ENCODE measurements around the gene CFAP206. TPM values are rescaled to one million over a fixed set of nuclear protein-coding genes. Genes with fewer than 3 reads are reported as not detected.

Gene CFAP206, protein sequence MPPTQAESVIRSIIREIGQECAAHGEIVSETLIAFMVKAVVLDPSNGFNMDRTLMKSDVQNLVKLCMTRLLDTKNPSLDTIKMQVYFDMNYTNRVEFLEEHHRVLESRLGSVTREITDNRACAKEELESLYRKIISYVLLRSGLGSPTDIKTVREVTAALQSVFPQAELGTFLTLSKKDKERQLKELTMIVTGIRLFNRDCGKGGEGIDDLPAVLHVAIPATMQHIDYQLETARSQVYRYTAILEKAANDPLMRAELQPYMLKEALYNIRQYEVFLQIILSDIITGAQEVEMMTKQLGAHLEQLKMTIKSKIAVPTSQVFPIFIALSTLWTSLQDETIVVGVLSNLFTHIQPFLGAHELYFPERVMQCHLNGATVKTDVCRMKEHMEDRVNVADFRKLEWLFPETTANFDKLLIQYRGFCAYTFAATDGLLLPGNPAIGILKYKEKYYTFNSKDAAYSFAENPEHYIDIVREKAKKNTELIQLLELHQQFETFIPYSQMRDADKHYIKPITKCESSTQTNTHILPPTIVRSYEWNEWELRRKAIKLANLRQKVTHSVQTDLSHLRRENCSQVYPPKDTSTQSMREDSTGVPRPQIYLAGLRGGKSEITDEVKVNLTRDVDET
- not detected for total RNA-seq
- long read RNA-seq: 0 reads

DNA sequence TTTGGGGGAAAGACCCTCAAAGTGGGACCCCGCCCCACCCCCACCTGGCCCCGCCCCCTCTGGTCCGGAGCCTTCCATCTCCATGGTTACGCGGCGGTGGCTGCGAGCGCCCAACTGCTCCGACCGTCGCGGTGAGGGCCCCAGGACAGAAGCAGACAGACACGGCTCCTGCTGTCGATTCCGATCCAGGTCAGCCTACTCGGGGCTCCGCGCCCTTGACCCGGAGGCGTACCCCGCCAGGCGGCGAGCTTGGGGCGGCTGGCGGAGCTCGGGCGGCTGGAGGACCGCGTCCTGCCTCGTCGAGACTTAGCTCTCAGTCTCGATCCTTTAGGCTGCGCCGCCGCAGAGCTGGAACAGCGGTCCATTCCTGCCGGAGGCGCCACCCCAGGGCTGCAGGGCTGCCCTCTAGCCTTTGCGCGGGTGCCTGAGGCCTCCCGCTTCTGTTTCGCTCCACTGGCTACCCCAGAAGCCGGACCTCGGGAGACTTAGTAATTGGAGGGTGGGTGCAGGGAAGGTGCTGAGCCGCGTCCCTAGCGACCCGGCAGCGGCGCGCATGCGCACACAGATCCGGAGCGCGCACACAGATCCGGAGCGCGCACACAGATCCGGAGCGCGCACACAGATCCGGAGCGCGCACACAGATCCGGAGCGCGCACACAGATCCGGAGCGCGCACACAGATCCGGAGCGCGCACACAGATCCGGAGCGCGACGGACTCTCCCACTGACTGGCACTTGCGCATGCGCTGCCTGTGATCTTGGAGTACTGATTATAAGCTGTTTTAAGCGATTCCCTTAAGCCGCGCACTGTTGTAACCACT is at the start of gene CFAP206:
Gene CFAP206, plus strand, starts transcription at position 72 of the 820 bp plus-strand sequence. CDS start 1,868 bp downstream, outside the sequence.
- intact Hi-C loops (cut with DNase I): loop anchor here (2.0 to 10.0 kb wide), 3 partner anchors 65 to 387 kb away; partner anchors contain the start of genes RARS2 and SLC35A1
- DNase-seq (ENCODE audit: low spot score): peak; percentile 89

DNA sequence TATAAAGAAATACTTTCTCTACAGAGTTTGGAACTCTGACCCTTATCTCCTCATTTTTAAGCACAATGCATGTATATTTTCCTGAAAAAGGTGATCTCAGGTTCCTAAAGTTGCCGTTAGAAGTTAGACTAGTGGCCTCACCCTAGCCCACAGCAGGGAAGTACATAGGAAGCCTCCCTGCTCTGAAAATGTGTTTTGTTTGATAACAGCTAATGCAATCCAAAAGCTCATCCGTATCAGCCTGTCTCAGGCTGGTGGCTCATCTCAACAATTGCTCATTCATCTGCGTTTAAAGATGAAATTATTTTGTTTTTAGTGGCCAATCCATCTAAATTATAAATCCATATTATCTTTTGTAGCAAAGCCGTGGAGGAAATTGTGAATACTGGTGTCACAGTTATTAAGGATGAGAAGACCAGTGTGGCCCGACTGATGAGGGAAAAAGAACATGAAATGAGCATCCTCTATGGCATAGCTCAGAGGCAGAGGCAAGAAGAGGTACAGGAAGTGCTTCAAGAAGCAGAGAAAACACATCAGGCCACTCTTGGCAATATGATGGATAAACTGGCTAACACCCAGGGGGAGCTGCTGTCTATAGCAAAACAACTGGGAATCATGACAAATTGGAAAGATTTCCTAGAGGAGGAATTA is 43.0 kb upstream of the CFAP206 start:
- no peak for DNase-seq (ENCODE audit: low spot score)
- intact Hi-C loops (cut with DNase I): no loop called here

DNA sequence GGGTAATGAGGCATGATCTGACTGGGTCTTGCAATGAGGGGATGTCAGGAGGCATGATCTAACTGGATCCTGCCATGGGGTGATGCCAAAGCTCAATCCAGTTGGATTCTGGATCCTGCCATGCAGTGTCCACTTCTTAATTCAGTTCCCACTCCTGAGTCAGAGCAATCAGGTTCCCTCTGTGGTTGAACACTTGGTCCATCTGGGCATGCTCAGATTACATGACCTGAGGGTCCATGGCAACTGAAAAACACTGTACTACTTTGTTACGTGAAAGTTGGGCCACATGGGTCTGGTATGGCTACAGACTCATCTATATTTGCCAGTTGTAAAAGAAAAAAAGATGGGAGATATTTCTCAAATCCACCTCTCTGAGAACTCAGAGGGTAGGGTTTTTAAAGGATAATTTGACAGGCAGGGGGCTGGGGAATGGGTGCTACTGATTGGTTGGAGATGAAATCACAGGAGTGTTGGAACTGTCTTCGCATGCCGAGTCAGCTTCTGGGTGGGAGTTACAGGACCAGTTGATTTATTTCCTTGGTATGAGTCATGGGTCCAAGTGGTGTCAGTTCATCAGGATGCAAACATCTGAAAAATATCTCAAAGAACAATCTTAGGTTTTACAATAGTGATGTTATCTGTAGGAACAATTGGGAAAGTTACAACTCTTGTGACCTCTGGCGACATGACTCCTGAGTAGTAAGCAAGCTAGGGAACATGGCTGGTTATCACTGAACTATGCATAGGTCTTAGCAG is 41.5 kb upstream of the CFAP206 start:
- intact Hi-C loops (cut with DNase I): no loop called here

DNA sequence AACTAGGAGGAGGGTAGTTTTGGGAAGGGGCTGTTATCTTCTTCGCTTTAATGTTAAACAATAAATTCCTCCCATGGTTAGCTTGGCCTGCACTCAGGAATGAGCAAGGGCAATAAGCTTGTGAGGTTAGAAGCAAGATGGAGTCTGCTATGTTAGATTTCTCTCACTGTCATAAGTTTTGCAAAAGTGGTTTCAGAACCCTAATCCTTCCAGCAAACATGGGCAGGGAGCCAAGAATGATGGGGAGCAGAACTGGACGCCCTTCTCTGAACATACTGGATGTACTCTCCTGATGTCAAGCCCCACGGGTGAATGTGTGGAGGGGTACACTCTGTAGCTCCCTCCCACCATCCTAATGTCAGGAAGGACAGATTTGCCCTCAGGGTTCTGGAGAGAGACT is 40.9 kb upstream of the CFAP206 start:
- intact Hi-C loops (cut with DNase I): no loop called here
- DNase-seq (ENCODE audit: low spot score): no peak

More for the DNA sequence above, 41.5 kb upstream of the CFAP206 start:
- no peak for DNase-seq (ENCODE audit: low spot score)

DNA sequence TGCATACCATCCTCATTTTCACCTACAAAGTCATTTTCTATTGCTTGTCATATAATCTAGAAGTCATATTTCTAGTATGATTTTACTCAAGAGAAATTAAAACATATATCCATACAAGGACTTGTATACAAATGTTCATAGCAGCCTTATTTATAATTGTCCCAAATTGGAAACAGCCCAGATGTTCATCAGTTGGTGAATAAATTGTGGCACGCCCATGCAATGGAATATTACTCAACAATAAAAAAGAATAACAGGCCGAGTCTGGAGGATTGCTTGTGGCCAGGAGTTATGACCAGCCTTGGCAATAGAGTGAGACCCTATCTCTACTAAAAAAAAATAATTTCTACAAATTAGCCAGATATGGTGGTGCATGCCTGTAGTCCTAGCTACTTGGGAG is 34.4 kb upstream of the CFAP206 start:
- intact Hi-C loops (cut with DNase I): no loop called here
- DNase-seq (ENCODE audit: low spot score): no peak

DNA sequence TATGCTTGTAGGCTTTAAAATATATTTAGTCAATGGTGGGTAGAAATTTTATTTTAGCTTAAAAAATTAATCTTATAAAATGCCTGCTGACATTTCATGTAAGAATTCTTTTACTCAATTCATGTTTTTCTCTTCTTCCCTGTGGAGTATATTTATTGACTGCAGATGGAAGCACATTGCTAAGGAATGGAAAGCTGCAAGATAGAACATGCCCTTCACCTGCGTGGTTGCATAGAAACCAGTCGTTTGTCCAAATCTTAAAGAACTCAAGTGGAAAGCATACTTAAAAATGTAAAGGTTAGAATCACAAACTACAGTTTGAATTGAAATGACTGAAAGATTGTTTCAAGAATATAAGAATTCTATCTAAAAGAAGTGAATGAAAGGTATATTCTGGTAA is 32.5 kb upstream of the CFAP206 start:
- no peak for DNase-seq (ENCODE audit: low spot score)
- intact Hi-C loops (cut with DNase I): no loop called here

DNA sequence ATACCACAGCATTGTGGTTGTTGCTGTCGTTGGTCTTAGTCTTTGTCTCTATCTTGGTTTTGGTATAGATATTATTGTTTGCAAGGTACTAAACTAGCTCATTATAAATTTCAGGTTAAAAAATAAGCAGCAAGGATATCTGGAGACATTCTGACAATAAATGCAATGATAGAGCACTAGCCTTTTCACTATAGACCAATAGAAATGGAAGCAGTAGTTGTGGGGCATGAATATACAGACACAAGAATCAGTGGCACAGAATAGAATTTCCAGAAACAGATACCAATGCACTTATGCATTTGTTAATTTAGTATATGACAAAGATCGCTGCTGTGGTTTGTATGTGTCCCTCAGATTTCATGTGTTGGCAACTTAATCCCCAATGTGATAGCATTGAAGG is 31.1 kb upstream of the CFAP206 start:
- DNase-seq (ENCODE audit: low spot score): no peak
- intact Hi-C loops (cut with DNase I): no loop called here

DNA sequence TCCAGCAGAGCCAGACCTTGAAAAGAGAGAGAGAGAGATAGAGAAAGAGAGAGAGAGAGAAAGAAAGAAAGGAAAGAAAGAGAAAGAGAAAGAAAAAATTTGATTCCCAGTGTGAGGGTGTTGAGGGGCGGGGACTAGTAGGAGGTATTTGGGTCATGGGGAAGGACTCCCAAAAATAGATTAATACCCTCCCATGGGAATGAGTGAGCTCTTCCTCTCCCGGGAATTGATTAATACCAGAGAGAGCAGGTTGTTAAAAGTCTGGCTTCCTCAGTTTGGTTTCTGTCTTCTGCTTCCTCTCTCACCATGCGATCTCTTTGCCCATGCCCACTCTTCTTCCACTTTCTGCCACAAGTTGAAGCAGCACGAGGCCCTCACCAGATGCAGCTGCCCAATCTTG is 28.8 kb upstream of the CFAP206 start:
- intact Hi-C loops (cut with DNase I): no loop called here
- DNase-seq (ENCODE audit: low spot score): no peak

DNA sequence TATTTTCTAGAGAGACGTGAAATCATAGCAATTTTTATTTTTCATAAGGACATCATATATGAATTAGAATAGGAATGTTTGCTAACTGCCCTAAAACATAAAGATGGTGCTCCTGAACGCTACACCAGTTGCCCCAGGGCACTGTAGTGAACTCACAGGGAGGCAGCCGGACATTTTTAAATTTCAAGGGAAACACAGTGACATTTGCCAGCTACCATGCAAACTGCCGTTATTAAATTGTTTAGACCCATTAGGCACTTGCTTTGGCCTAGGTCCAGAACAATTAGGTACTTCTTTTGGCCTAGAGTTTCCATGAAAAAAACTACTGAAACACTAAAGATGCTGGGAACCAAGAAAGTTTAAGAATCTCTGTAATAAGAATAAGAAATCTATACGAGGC is 24.9 kb upstream of the CFAP206 start:
- DNase-seq (ENCODE audit: low spot score): no peak
- intact Hi-C loops (cut with DNase I): no loop called here

DNA sequence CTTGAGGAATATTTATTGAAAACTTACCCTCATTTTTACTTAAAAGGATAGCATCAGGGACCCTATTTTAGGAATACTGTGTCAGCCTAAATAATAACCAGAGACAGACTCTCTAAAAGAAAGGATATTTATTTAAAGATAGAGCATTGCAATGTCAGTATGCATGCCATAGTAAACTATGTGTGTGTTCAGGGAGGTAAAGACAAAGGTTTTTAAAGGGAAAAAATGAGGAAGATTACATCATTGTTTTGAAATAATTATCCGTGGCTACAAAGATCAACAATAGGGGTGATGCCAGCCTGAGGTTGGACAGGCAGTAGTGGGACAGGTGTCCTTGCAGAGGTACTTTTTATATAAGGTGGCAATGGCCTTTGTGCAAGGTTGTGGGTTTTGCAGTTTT is 23.7 kb upstream of the CFAP206 start:
- DNase-seq (ENCODE audit: low spot score): no peak

DNA sequence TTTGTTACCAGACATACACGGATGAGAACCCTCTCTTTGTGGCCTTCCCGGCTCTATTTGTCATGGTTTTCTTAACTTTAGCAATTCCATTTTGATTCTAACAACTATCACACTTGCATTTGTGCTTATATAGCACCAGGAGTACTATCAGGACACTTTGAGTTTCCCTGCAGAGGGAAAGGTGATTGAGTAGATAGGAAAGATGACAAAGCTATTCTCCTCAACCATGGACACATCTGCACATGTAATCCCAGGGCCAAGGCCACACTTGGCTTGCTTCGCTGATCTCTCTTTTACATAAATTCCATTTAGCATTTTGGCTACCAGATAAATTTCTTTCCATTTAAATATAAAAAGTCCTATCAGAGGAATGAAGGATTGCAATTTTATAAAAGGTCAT is 23.3 kb upstream of the CFAP206 start:
- no peak for DNase-seq (ENCODE audit: low spot score)
- intact Hi-C loops (cut with DNase I): no loop called here

More for the DNA sequence above, 23.7 kb upstream of the CFAP206 start:
- intact Hi-C loops (cut with DNase I): no loop called here

DNA sequence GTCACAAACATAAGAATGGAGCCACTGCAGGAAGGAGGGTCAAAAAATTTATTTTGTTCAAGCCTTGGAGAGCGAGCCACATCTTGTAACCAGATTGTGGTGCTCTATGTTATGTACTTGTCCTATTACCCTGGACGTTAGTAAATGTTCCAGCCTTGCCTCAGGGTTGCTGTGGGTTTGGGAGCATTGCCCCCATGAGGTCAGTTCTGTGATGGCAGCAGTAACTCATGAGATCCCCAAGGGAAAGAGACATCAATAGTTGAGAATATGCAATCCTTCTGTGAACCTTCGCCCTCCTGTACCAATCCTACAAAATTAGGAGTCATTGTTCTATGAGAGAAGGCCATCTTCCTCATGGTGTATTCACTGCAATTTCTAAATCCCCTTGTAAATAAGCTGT is 16.4 kb upstream of the CFAP206 start:
- DNase-seq (ENCODE audit: low spot score): no peak
- intact Hi-C loops (cut with DNase I): loop anchor here (10.0 kb wide), 1 partner anchor 553 kb away; no protein-coding TSS in a partner anchor

DNA sequence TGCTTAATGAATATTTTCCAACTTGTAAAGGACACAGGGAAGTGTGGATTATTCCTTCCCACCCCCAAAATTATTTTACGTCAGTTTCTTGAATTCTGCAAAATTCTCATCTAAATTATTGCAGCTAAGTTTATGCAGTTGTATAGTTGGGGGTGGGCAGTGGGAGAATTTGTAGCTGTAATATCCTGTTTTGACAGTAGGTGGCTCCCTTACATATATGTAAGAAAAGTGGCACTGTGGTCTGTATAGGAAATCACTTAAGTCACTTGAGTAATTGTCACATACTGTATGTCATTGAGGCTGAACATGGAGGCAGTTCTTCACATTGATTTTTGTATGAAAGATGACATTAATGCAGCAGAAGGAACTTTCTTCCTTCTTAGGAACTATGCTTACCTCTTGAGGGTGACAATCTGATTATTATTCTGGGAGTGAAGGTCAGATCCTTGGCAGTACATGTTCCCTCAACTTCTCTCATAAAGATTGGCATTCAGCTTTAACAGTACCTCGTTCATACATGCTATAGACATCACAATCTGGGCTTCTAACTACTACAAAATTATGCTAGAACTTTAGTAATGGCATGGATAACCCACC is 14.6 kb upstream of the CFAP206 start:
- no peak for DNase-seq (ENCODE audit: low spot score)
- intact Hi-C loops (cut with DNase I): loop anchor here (10.0 kb wide), 1 partner anchor 552 kb away; no protein-coding TSS in a partner anchor

DNA sequence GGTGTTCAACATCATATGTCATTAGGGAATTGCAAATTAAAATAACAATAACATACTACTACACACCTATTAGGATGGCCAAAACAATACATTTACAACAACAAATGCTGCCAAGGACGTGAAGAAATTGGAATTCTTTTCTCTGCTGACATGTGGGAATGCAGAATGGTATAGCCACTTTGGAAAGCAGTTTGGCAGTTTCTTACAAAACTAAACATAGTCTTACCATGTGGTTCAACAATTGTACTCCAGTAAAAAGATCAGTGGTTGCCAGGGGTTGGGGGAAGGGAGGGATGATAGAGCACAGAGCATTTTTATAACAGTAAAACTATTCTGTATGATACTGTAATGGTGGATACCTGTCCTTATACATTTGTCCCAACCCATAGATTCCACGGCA is 12.3 kb upstream of the CFAP206 start:
- intact Hi-C loops (cut with DNase I): loop anchor here (10.0 kb wide), 1 partner anchor 549 kb away; no protein-coding TSS in a partner anchor
- no peak for DNase-seq (ENCODE audit: low spot score)

DNA sequence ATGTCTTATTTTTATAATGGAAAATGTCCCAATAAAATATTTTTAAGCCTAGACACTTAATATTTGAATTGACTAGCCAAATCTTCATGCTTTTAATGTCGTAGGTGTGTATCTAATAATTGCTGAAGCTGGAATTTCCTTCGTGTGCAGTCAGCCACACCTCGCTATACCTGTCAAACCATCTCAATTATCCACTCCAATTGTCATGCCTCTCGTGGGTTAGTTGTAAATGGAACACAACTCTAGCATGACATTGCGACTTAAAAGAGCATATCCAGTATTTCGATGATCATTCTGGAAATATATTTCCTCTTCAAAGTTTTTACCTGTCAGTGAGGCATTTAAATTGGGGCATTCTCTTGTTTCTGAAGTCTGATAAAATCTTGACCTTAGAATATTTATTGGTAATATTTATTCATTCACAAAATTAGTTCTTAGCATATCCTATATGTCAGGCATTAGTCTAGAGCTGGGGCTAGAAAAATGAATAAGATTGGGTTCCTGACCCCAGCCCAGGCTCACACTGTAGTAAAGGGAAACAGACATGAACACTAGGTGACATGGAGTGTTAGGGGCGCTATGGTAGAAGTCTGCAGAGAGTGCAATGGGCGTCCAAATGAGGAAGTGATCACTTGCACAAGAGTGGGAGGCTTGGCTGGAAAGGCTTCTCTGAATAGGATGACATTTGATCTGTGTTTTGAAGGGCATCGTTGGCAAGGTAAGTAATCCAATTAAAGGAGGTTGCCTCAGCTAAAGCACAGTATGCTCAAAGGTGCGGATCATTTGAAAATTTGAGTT is 11.0 kb upstream of the CFAP206 start:
- intact Hi-C loops (cut with DNase I): loop anchor here (10.0 kb wide), 1 partner anchor 548 kb away; no protein-coding TSS in a partner anchor
- DNase-seq (ENCODE audit: low spot score): no peak

DNA sequence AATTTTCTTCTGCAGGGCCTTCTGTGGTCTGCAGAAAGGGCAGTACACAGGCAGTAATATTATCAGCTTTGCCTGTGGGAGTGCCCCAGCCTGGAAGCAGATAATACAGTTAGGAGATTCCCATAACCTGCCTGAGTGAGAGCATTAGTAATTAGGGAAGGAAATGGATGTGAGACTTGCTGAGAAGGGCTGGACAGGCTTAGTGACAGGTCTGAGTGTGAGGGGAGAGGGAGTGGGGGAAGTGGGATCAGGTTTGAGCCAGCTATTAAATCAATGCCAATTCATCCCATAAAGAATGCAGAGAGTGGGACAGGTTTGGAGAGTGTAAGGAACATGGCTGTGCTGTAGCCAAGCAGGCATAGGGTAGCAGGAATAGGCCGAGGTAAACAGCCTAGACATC is 10.1 kb upstream of the CFAP206 start:
- DNase-seq (ENCODE audit: low spot score): no peak
- intact Hi-C loops (cut with DNase I): loop anchor here (10.0 kb wide), 1 partner anchor 547 kb away; no protein-coding TSS in a partner anchor

DNA sequence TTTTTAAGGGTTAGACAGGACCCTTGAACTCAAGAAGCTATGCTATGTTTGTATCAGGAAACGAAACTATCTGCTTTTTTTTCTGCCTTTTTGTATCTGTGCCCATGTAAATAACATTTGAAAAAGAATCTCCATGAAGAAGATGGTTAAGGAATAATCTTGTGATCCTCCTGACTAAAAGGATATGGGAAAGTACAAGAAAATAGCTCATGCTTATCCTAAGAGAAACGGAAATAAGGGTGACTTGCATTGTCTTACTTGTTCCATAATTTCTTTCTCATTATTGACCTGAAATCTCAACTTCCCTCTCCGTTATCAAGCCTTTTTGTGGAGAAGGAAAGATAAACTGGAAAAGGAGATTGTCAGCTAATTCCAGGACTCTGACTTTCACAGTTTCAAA is 5.9 kb upstream of the CFAP206 start:
- no peak for DNase-seq (ENCODE audit: low spot score)
- intact Hi-C loops (cut with DNase I): loop anchor here (10.0 kb wide), 1 partner anchor 393 kb away; no protein-coding TSS in a partner anchor

All from cardiac septum (tissue), 1 donor.